Heart left ventricle (tissue), 13 donors: ENCODE results near the gene CCM2L.

ENCODE experiments used
- CTCF ChIP-seq, 12 donors: fragments of 200-600 bp; sonication (generic) in 4 of 12; IDR thresholded peaks; one replicate each; pipeline versions ENCODE4 v1.5.0 to v1.8.0; 2018 to 2022; ENCODE audit warnings: antibody characterized with exemption in 12 of 12, mild to moderate bottlenecking in 5 of 12
- POLR2A ChIP-seq, 2 donors: fragments of 450-650 bp; IDR thresholded peaks; one replicate each; pipeline ENCODE4 v1.6.1; 2017; ENCODE audit warnings: antibody characterized with exemption in 2 of 2, mild to moderate bottlenecking in 2 of 2, moderate library complexity in 2 of 2
- donor health status: ischemic (EF 13 %, LVEDD 7.1; RV severe dilation, severe dysfunction).
- donor health status: DM: no; HTN: yes; CAD: no.
- donor health status: DM: no; HTN: no; CAD: no.
- donor health status: ischemic (EF 25% LVEDD 6.9; RV normal size, moderate dysfunction).
- donor health status: ischemic (EF 25% LVEDD 5.7; RV mildly dilated, moderate dysfunction).
- donor health status: ischemic (EF 35%, LVEDD 5.7; RV mildly dilated, moderate dysfunction).
- donor health status: nonischemic (EF 11% LVEDD 7.7; RV severe dilation, severe dysfunction).
- donor health status: DM: yes; HTN: yes; CAD: no.
- donor health status: PGD.
- donor health status: ischemic (EF 29% LVEDD 5.4; RV normal size, mild dysfunction).
- donor health status: nonischemic (EF 23%, LVEDD 6.1; RV moderate dilation, normal function).

- TF ChIP-seq CTCF (IDR thresholded peaks at IDR 0.05), result no peak
- no peak for TF ChIP-seq POLR2A (IDR thresholded peaks at IDR 0.05)
Measured at GRCh38 chr20:32067234-32067821, 57.1 kb downstream of the CCM2L start.
